CD4-positive, alpha-beta T cell (primary cell): Measurements from ENCODE around the gene UGT1A5. TPM values are rescaled to one million over a fixed set of nuclear protein-coding genes. Genes with fewer than 3 reads are reported as not detected.

ENCODE experiments used
- ATAC-seq: fragments of 200-7000 bp; cut with Tn5 transposase; one replicate; pipeline ENCODE4 v1.10.0; 2022; ENCODE audit warnings: mild to moderate bottlenecking; ENCODE audit not compliant: poor library complexity
- CTCF ChIA-PET: fragments of 350-600 bp; sonication (Branson Sonifier 250); formaldehyde crosslinking; loops from one replicate; lab custom pipeline; 2021; ENCODE audit warnings: antibody characterized with exemption, inconsistent platforms; lab: Charles Lee
- POLR2A ChIA-PET: fragments of 350-600 bp; sonication (Branson Sonifier 250); formaldehyde crosslinking; loops from one replicate; lab custom pipeline; 2021; ENCODE audit warnings: antibody characterized with exemption, inconsistent platforms; lab: Charles Lee
- DNase-seq, 14 experiments: peaks; one replicate each; pipeline ENCODE4 v3.0.0-alpha.2; 2013 to 2020; ENCODE audit warnings: mixed read lengths in 2 of 14
- H3K27ac ChIP-seq, 2 donors: one replicate each; pipeline versions ENCODE4 v1.5.1 to v1.7.0; 2013; ENCODE audit warnings: low read length in 2 of 2, low read depth in 1 of 2, mild to moderate bottlenecking in 1 of 2
- H3K27me3 ChIP-seq, 2 experiments: 1 replicate in 1 of 2; 2 replicates in 1 of 2; pipeline versions ENCODE4 v1.6.1 to v1.7.0; 2013; ENCODE audit warnings: low read length in 2 of 2, control low read depth in 1 of 2, mild to moderate bottlenecking in 1 of 2, moderate library complexity in 1 of 2; ENCODE audit not compliant: insufficient read depth in 2 of 2, control insufficient read depth in 1 of 2
- H3K36me3 ChIP-seq: one replicate; pipeline ENCODE4 v1.6.1; 2013; ENCODE audit warnings: low read length, control low read depth; ENCODE audit not compliant: insufficient read depth
- H3K4me1 ChIP-seq: one replicate; pipeline ENCODE4 v1.6.1; 2013; ENCODE audit warnings: low read length, control low read depth; ENCODE audit not compliant: insufficient read depth
- H3K4me3 ChIP-seq: one replicate; pipeline ENCODE4 v1.5.1; 2013; ENCODE audit warnings: mild to moderate bottlenecking, low read length, moderate library complexity
- H3K9me3 ChIP-seq, 2 experiments: 1 replicate in 1 of 2; 2 replicates in 1 of 2; pipeline versions ENCODE4 v1.6.1 to v1.7.0; 2013; ENCODE audit warnings: low read length in 2 of 2, mild to moderate bottlenecking in 2 of 2, control low read depth in 1 of 2, moderate library complexity in 1 of 2; ENCODE audit not compliant: control insufficient read depth in 1 of 2, insufficient read depth in 1 of 2
- H3K27ac Mint-ChIP-seq: one replicate; pipeline ENCODE4 v1.8.0; 2020; ENCODE audit warnings: mixed read lengths
- H3K27me3 Mint-ChIP-seq: one replicate; pipeline ENCODE4 v1.8.0; 2021; ENCODE audit warnings: mixed read lengths
- H3K36me3 Mint-ChIP-seq: one replicate; pipeline ENCODE4 v1.8.0; 2021; ENCODE audit warnings: low read depth, mixed read lengths
- H3K4me1 Mint-ChIP-seq: one replicate; pipeline ENCODE4 v1.8.0; 2021; ENCODE audit warnings: low read depth, mixed read lengths
- H3K4me3 Mint-ChIP-seq: one replicate; pipeline ENCODE4 v1.8.0; 2020; ENCODE audit warnings: mild to moderate bottlenecking, mixed read lengths
- H3K9me3 Mint-ChIP-seq: one replicate; pipeline ENCODE4 v1.8.0; 2020; ENCODE audit warnings: mixed read lengths
- intact Hi-C, 2 experiments: fragments of 100-400 bp; cut with DNase I in 1 of 2; cut with micrococcal nuclease in 1 of 2; formaldehyde crosslinking; loops; one replicate each; pipeline versions ENCODE4 v1.15.1 to v1.9.0; 2023 to 2025; cut with DNase I, micrococcal nuclease
- total RNA-seq, 174 experiments: library from RNA in 2 of 174; stranded (reverse) in 2 of 174; gene quantifications; one replicate each; pipeline ENCODE4 v1.2.3 and lab custom pipeline; 2021 to 2026
- TF ChIP-seq, protein P1 (sequence below): fragments of 200-600 bp; IDR thresholded peaks from one replicate; pipeline ENCODE4 v1.8.0; 2022; ENCODE audit warnings: antibody characterized with exemption, mild to moderate bottlenecking

The UGT1A5 gene
- total RNA-seq, 2 experiments from 2014 or later: not detected

DNA sequence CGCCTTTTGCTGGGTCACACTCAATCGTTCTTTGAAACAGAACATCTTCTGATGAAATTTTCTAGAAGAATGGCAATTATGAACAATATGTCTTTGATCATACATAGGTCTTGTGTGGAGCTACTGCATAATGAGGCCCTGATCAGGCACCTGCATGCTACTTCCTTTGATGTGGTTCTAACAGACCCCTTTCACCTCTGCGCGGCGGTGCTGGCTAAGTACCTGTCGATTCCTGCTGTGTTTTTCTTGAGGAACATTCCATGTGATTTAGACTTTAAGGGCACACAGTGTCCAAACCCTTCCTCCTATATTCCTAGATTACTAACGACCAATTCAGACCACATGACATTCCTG, 532 bp downstream of the UGT1A5 start:
- Histone ChIP-seq H3K4me3 (no peak overlapping the region), H3K27me3 (peaks cover 0 to 13% of the 10 kb centered on the region in 2 experiments), H3K36me3 (no peaks in the 10 kb centered on the region), H3K27ac (no peak overlapping the region), H3K9me3 (no peaks in the 10 kb centered on the region), H3K4me1 (no peaks in the 10 kb centered on the region)
- no peaks in the 10 kb centered on the region for H3K36me3 Mint-ChIP-seq
- H3K27ac Mint-ChIP-seq: no peak overlapping the region
- TF ChIP-seq, protein P1, sequence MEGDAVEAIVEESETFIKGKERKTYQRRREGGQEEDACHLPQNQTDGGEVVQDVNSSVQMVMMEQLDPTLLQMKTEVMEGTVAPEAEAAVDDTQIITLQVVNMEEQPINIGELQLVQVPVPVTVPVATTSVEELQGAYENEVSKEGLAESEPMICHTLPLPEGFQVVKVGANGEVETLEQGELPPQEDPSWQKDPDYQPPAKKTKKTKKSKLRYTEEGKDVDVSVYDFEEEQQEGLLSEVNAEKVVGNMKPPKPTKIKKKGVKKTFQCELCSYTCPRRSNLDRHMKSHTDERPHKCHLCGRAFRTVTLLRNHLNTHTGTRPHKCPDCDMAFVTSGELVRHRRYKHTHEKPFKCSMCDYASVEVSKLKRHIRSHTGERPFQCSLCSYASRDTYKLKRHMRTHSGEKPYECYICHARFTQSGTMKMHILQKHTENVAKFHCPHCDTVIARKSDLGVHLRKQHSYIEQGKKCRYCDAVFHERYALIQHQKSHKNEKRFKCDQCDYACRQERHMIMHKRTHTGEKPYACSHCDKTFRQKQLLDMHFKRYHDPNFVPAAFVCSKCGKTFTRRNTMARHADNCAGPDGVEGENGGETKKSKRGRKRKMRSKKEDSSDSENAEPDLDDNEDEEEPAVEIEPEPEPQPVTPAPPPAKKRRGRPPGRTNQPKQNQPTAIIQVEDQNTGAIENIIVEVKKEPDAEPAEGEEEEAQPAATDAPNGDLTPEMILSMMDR: no peak
- CTCF ChIA-PET: no interaction called here
- intact Hi-C loops: loop anchor here (5.0 to 10.0 kb wide), 4 partner anchors 311 to 951 kb away; no protein-coding TSS in a partner anchor
- DNase-seq (no peak), ATAC-seq (no peak)
- H3K4me3 Mint-ChIP-seq: no peak overlapping the region
- H3K27me3 Mint-ChIP-seq: peaks cover 31% of the 10 kb centered on the region
- H3K9me3 Mint-ChIP-seq: no peaks in the 10 kb centered on the region
- H3K4me1 Mint-ChIP-seq: no peaks in the 10 kb centered on the region
- POLR2A ChIA-PET: no interaction called here

DNA sequence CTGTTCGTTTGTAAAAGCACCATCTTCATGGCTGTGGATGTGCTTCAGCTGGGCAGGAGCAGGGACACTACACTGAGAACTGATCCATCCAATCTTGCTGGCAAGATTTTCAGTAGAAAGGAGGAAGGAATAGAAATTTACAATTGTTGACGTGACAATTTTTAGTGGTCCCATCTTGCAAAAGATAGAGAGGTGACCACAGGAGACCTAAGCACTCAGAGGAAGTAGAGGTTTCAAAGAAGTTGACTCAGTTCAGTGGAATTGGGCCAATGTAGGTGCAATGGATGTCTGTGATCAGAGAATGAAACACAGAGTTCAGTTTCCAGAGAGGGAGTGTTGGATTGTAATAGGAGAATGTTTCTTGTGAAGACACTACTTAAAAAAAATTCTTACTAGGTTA, 1.4 kb downstream of the UGT1A5 start:
- POLR2A ChIA-PET: no interaction called here
- H3K9me3 ChIP-seq: no peaks in the 10 kb centered on the region
- no peak overlapping the region for H3K27ac ChIP-seq
- Mint-ChIP-seq H3K4me3 (no peak overlapping the region), H3K27ac (no peak overlapping the region), H3K9me3 (no peaks in the 10 kb centered on the region), H3K36me3 (no peaks in the 10 kb centered on the region), H3K27me3 (peaks cover 37% of the 10 kb centered on the region), H3K4me1 (no peaks in the 10 kb centered on the region)
- ATAC-seq: no peak
- intact Hi-C loops: loop anchor here (5.0 to 10.0 kb wide), 4 partner anchors 312 to 952 kb away; no protein-coding TSS in a partner anchor
- no peaks in the 10 kb centered on the region for H3K4me1 ChIP-seq
- TF ChIP-seq, protein P1: no peak
- peaks cover 0 to 13% of the 10 kb centered on the region in 2 experiments for H3K27me3 ChIP-seq
- no peak overlapping the region for H3K4me3 ChIP-seq
- CTCF ChIA-PET: no interaction called here
- DNase-seq: no peak
- H3K36me3 ChIP-seq: no peaks in the 10 kb centered on the region

DNA sequence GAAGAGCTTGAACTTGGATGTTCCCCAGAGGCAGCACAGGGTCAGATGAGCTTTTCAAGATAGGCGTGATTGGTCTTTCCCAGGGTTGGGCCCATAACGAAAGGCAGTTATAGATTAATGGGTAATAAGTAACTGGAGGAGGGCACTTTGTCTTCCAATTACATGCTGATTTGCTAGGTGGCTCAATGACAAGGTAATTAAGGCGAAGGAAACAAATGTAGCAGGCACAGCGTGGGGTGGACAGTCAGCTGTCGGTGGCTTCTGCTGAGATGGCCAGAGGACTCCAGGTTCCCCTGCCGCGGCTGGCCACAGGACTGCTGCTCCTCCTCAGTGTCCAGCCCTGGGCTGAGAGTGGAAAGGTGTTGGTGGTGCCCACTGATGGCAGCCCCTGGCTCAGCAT, 5.8 kb downstream of the UGT1A5 start, which contains the start of gene UGT1A4:
Gene UGT1A4, plus strand, starts transcription at position 185 of the 400 bp plus-strand sequence. Its CDS starts 85 bp downstream, at position 270.
- CTCF ChIA-PET: no interaction called here

More for the DNA sequence above, 5.8 kb downstream of the UGT1A5 start, which contains the start of gene UGT1A4:
- ATAC-seq: no peak
- Mint-ChIP-seq H3K9me3 (no peaks in the 10 kb centered on the region), H3K36me3 (no peaks in the 10 kb centered on the region), H3K27me3 (peaks cover 41% of the 10 kb centered on the region), H3K4me1 (no peaks in the 10 kb centered on the region), H3K4me3 (no peak within 1 kb of the TSS), H3K27ac (no peak within 1 kb of the TSS)
- no peaks in the 10 kb centered on the region for H3K9me3 ChIP-seq
- DNase-seq: no peak
- intact Hi-C loops: loop anchor here in 1 of 2 experiments (5.0 to 10.0 kb wide), 2 partner anchors 374 to 786 kb away; no protein-coding TSS in a partner anchor
- no peaks in the 10 kb centered on the region for H3K36me3 ChIP-seq
- no peak within 1 kb of the TSS for H3K4me3 ChIP-seq
- no peak within 1 kb of the TSS for H3K27ac ChIP-seq
- H3K27me3 ChIP-seq: peaks cover 0 to 10% of the 10 kb centered on the region in 2 experiments
- no peaks in the 10 kb centered on the region for H3K4me1 ChIP-seq
- TF ChIP-seq, protein P1: no peak
- POLR2A ChIA-PET: no interaction called here
